ENCODE data around the gene FNDC10. TPM values are rescaled to one million over a fixed set of nuclear protein-coding genes. Genes with fewer than 3 reads are reported as not detected.

Gene FNDC10
- total RNA-seq, 1 experiment from 2014 or later = 8.4 TPM

- no peak for TF ChIP-seq CBX3 (IDR thresholded peaks at IDR 0.05; ENCODE audit: low read depth)
- TF ChIP-seq ELF1 (IDR thresholded peaks at IDR 0.05; ENCODE audit: borderline replicate concordance, low read depth) = no peak
- TF ChIP-seq POLR2AphosphoS5 (IDR thresholded peaks at IDR 0.05; ENCODE audit: low read depth, low read length) = no peak
- TF ChIP-seq EGR1 (IDR thresholded peaks at IDR 0.05; ENCODE audit: low read depth) = no peak
- no peak for TF ChIP-seq CEBPB (IDR thresholded peaks at IDR 0.05; ENCODE audit: low read depth)
- no peak for TF ChIP-seq JUND (IDR thresholded peaks at IDR 0.05)
- TF ChIP-seq TCF7L2 (IDR thresholded peaks at IDR 0.05; ENCODE audit: borderline replicate concordance, extremely low read depth, insufficient read depth, insufficient read length) = no peak
- TF ChIP-seq ZBTB33 (IDR thresholded peaks at IDR 0.05; ENCODE audit: extremely low read depth, insufficient replicate concordance, low read length) = no peak
- TF ChIP-seq, protein P1, sequence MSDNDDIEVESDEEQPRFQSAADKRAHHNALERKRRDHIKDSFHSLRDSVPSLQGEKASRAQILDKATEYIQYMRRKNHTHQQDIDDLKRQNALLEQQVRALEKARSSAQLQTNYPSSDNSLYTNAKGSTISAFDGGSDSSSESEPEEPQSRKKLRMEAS (IDR thresholded peaks at IDR 0.05) = no peak
- TF ChIP-seq ZFX (IDR thresholded peaks at IDR 0.05) = no peak
- no peak for TF ChIP-seq SRF (IDR thresholded peaks at IDR 0.05; ENCODE audit: low read depth)
- TF ChIP-seq SIN3A (IDR thresholded peaks at IDR 0.05; ENCODE audit: low read depth) = no peak
- no peak for TF ChIP-seq FOSL1 (IDR thresholded peaks at IDR 0.05; ENCODE audit: low read depth)
- TF ChIP-seq YY1 (IDR thresholded peaks at IDR 0.05; ENCODE audit: extremely low read depth, insufficient replicate concordance, low read depth, low read length) = no peak
- TF ChIP-seq RAD21 (IDR thresholded peaks at IDR 0.05; ENCODE audit: low read depth) = no peak
- TF ChIP-seq ZNF274 (IDR thresholded peaks at IDR 0.05; ENCODE audit: low read depth, low read length) = no peak
- TF ChIP-seq EZH2phosphoT487 (IDR thresholded peaks at IDR 0.05; ENCODE audit: borderline replicate concordance) = no peak
- no peak for TF ChIP-seq SP1 (IDR thresholded peaks at IDR 0.05; ENCODE audit: low read depth)
- H3K9me2 ChIP-seq (ENCODE audit: insufficient read depth) = no peaks in the 10 kb centered on the region
- ChIA-PET RAD21 (ENCODE audit: low non-redundant PET in 1 of 2, low total read pairs in 2 of 2, uncharacterized antibody in 2 of 2, unreplicated experiment in 2 of 2) (no interaction called here), POLR2A (no interaction called here), CTCF (no interaction called here)
- peaks cover 8 to 34% of the 10 kb centered on the region in 2 experiments; a peak in 3 of 4 replicates for H3K36me3 ChIP-seq (ENCODE audit: control insufficient read depth in 1 of 2, insufficient read depth in 2 of 2, low read length in 2 of 2)
- peaks cover 9 to 11% of the 10 kb centered on the region in 2 experiments for H3K4me1 ChIP-seq (ENCODE audit: control insufficient read depth in 1 of 2, insufficient read depth in 2 of 2, low read length in 2 of 2)
- no peak overlapping the region for H2AFZ ChIP-seq (ENCODE audit: low read depth, low read length, poor library complexity, severe bottlenecking)
- no peak for ATAC-seq
- DNase-seq (ENCODE audit: low read depth, low spot score) = no peak
- H3K79me2 ChIP-seq (ENCODE audit: insufficient read depth, low read length) = peaks cover 100% of the 10 kb centered on the region
- no TSS peak for BruUV-seq (replicated peaks)
- no peak overlapping the region for H3K9ac ChIP-seq (ENCODE audit: low read length)
- H3K4me2 ChIP-seq (ENCODE audit: low read length) = no peak overlapping the region
- H3K27me3 ChIP-seq (ENCODE audit: insufficient read depth, low read length) = no peaks in the 10 kb centered on the region
- no peak overlapping the region for H3K27ac ChIP-seq (ENCODE audit: low read depth, low read length)
- no peak overlapping the region for H3K4me3 ChIP-seq (replicated peaks in 1 of 2; ENCODE audit: low read depth in 1 of 2, low read length in 2 of 2)
- intact Hi-C loops (cut with micrococcal nuclease) = no loop called here
- peaks cover 40% of the 10 kb centered on the region; the same call in 1 of the 2 replicates for H4K20me1 ChIP-seq (ENCODE audit: insufficient read depth)
- H3K9me3 ChIP-seq (ENCODE audit: control insufficient read depth in 1 of 2, insufficient read depth in 1 of 2, low read depth in 1 of 2, low read length in 2 of 2) = no peaks in the 10 kb centered on the region
Measured at GRCh38 chr1:1569341-1569740, 30.6 kb downstream of the FNDC10 start.

Data from HCT116 (cell line).